HG03139 (cell line): ENCODE results near the gene OLIG3.

ENCODE experiments used
- ATAC-seq: cut with Tn5 transposase; IDR thresholded peaks from one replicate; pipeline ENCODE4 v1.9.1; 2021; ENCODE audit not compliant: unreplicated experiment

Gene OLIG3

GRCh38 chr6:137471986-137472385 lies 22.2 kb downstream of the OLIG3 start:
- no peak for ATAC-seq

- ATAC-seq, result no peak
These were observed 22.7 kb downstream of the OLIG3 start for GRCh38 chr6:137471497-137471896.

- no peak for ATAC-seq
These were observed 27.0 kb downstream of the OLIG3 start for GRCh38 chr6:137467211-137467610.

- no peak for ATAC-seq
These were observed 28.7 kb downstream of the OLIG3 start for GRCh38 chr6:137465378-137466009.

GRCh38 chr6:137452333-137452894 lies 41.8 kb downstream of the OLIG3 start:
- ATAC-seq, result no peak

- no peak for ATAC-seq
These were observed 50.3 kb downstream of the OLIG3 start for GRCh38 chr6:137443901-137444300.
